Measurements from ENCODE around the gene HOXB13. TPM values are rescaled to one million over a fixed set of nuclear protein-coding genes. Genes with fewer than 3 reads are reported as not detected.

Gene HOXB13
- total and polyA plus RNA-seq, 2 of the 13 experiments (the other 11 are each of a cell fraction or from before 2014, with no cell fraction given): not detected

DNA sequence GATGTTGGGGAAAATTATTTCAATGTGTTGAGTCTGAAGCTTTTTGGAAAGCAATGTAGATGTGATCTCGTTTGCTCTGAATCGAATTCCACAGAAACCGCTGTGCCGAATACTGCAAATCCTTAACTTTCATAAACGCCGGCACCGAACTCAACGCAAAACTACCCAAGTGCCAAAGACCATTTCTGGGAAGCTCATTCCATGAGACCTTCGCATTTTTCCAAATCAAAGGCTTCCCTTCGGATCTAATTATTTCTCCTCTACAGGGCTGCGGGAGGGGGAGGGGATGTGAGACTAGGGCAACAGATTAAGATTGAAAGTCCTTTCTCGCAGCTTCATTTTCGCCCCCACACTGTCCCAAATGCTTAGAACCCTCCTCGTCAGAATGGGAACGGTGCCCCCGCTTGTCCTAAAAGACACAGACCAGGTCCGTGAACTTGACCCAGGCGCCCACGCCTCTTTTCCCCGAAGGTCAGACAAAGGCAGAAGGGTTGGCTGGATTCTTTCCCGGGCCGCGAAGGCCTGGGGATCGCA, 10.3 kb downstream of the HOXB13 start:
- Histone ChIP-seq H3K27ac (ENCODE audit: extremely low read length, insufficient read depth, low read length) (no peak overlapping the region), H3K9me3 (ENCODE audit: low read length) (no peaks in the 10 kb centered on the region), H3K4me3 (replicated peaks in 1 of 3; ENCODE audit: insufficient read depth in 1 of 3, low read depth in 2 of 3, low read length in 3 of 3) (no peak overlapping the region), H3K4me1 (ENCODE audit: insufficient read depth, low read length) (peaks cover 11% of the 10 kb centered on the region), H2AFZ (ENCODE audit: low read length) (no peak overlapping the region), H3K9ac (ENCODE audit: insufficient read depth, low read depth, low read length) (no peak overlapping the region), H4K20me1 (ENCODE audit: insufficient read depth, low read length) (no peaks in the 10 kb centered on the region), H3K79me2 (ENCODE audit: insufficient read depth, low read length) (no peaks in the 10 kb centered on the region), H3K4me2 (ENCODE audit: low read depth, low read length) (no peak overlapping the region), H3K27me3 (ENCODE audit: control insufficient read depth in 1 of 2, insufficient read depth in 2 of 2, low read length in 2 of 2) (peaks cover 8 to 40% of the 10 kb centered on the region in 2 experiments), H3K36me3 (replicated peaks in 1 of 2; ENCODE audit: control insufficient read depth in 1 of 2, insufficient read depth in 2 of 2, low read length in 2 of 2) (no peaks in the 10 kb centered on the region)
- no peak for ATAC-seq
- in situ Hi-C loops (cut with HindIII; ENCODE audit: extremely low pct_ligation_motif_present, low pct_unique_long_range_greater_than_20kb) (no loop called here), intact Hi-C loops (cut with micrococcal nuclease; ENCODE audit: unreplicated experiment) (no loop called here)
- TF ChIP-seq ZBTB3 (CRISPR knock-in tag; IDR thresholded peaks at IDR 0.05; ENCODE audit: borderline replicate concordance, low read depth) (no peak), ZC3H4 (CRISPR knock-in tag; IDR thresholded peaks at IDR 0.05; ENCODE audit: borderline replicate concordance) (no peak), CC2D1A (CRISPR knock-in tag; IDR thresholded peaks at IDR 0.05) (no peak), HOXA5 (CRISPR knock-in tag; IDR thresholded peaks at IDR 0.05) (no peak)
- no TSS peak for BruUV-seq (replicated peaks)
- POLR2A ChIA-PET: no interaction called here
- WGBS (ENCODE audit: low lambda C conversion rate): 59% methylated on average over 24 of the region's 24 CpGs
- FAIRE-seq: no peak
- CTCF ChIA-PET (ENCODE audit: low intra/inter-chr PET ratio, low total read pairs): no interaction called here
- no peak for DNase-seq (ENCODE audit: low spot score)

GRCh38 chr17:48717367-48718226, 11.0 kb downstream of the HOXB13 start:
- intact Hi-C loops (cut with micrococcal nuclease; ENCODE audit: unreplicated experiment) (loop anchor here (1.0 kb wide), 1 partner anchor 13 kb away; no protein-coding TSS in a partner anchor), in situ Hi-C loops (cut with HindIII; ENCODE audit: extremely low pct_ligation_motif_present, low pct_unique_long_range_greater_than_20kb) (no loop called here)
- no peaks in the 10 kb centered on the region for H4K20me1 ChIP-seq (ENCODE audit: insufficient read depth, low read length)
- peaks cover 11% of the 10 kb centered on the region for H3K4me1 ChIP-seq (ENCODE audit: insufficient read depth, low read length)
- ChIA-PET POLR2A (no interaction called here), CTCF (ENCODE audit: low intra/inter-chr PET ratio, low total read pairs) (no interaction called here)
- no peaks in the 10 kb centered on the region for H3K9me3 ChIP-seq (ENCODE audit: low read length)
- 30% methylated on average over 10 of the region's 10 CpGs for WGBS (ENCODE audit: low lambda C conversion rate)
- H3K4me2 ChIP-seq (ENCODE audit: low read depth, low read length): no peak overlapping the region
- H3K4me3 ChIP-seq (replicated peaks in 1 of 3; ENCODE audit: insufficient read depth in 1 of 3, low read depth in 2 of 3, low read length in 3 of 3): no peak overlapping the region
- no peak overlapping the region for H3K9ac ChIP-seq (ENCODE audit: insufficient read depth, low read depth, low read length)
- no peaks in the 10 kb centered on the region for H3K36me3 ChIP-seq (replicated peaks in 1 of 2; ENCODE audit: control insufficient read depth in 1 of 2, insufficient read depth in 2 of 2, low read length in 2 of 2)
- no peak overlapping the region for H2AFZ ChIP-seq (ENCODE audit: low read length)
- FAIRE-seq: no peak
- no peaks in the 10 kb centered on the region for H3K79me2 ChIP-seq (ENCODE audit: insufficient read depth, low read length)
- no peak overlapping the region for H3K27ac ChIP-seq (ENCODE audit: extremely low read length, insufficient read depth, low read length)
- no peak for DNase-seq (ENCODE audit: low spot score)
- no peak for ATAC-seq
- H3K27me3 ChIP-seq (ENCODE audit: control insufficient read depth in 1 of 2, insufficient read depth in 2 of 2, low read length in 2 of 2): peaks cover 6 to 34% of the 10 kb centered on the region in 2 experiments
- TF ChIP-seq CEBPB (IDR thresholded peaks at IDR 0.05; ENCODE audit: borderline replicate concordance, low read depth, low read length) (peak; percentile 44; the same call in 1 of the 2 replicates), MAFG (CRISPR knock-in tag; IDR thresholded peaks at IDR 0.05) (no peak)
- BruUV-seq (replicated peaks): no TSS peak

All from HepG2 (cell line).